ENCODE data around the gene CGB2.
A peak's percentile ranks its signal among the peaks of the same experiment; 100 is the strongest.
"Not testable (repeated sequence)": the region's sequence is repeated elsewhere in the genome, so short reads cannot be mapped to it uniquely, and the experiment has no call there.

CGB2 gene

DNA sequence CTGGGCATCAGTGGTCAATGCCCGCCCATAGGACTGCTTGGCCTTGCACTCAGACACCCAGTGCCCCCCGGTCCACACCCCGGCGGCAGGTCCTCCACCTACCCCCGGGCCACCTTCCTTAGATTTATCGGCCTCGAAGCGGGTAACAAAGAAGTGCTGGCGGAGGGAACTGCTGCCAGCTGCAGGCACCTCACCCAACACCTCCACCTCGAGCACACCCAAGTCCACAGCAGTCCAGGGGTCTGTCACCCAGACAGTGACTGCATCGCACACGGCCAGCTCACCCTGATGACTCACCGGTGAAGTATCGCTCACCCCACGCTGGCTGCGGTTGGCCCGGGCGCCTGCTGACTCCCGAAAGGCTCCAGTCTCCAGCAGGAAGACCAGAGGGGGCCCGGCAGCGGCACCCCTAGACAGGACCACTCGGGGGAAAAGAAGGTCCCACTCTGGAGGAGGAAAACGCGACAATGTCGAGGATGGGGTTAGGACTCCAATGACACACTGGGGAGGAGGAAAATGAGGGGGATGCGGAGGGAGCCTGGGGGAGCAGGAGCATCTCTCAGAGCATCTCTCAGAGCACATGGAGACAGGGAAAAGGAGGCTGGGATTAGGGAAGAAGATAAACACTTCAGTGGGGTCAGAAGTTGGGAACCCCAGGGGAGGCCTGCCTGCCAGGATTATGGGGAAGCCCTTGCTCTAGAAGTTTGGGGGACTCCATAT lies 7.0 kb downstream of the CGB2 start:
- peak; percentile 89 for DNase-seq

DNA sequence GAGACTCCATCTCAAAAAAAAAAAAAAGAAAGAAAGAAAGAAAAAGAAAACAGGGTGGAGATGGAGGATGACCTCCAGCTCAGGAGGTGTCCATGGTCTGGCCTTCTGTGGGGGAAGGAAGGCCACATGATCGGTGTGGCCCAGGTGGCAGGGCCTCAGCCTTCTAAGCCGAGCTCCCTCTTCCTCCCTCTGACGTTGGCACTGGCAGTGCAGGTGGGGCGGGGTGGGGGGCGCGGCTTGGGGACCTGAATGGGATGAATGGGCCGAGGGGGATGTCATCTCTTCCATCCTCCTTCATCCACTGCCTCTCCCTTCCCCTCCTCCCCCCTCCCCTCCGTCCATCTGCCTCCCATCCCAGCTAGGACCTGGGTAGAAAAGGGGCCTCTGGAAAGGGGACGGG lies 8.0 kb downstream of the CGB2 start:
- DNase-seq = not testable (repeated sequence)

- peak; percentile 59 for DNase-seq
Observed at GRCh38 chr19:49042177-49042576, 10.5 kb downstream of the CGB2 start.

GRCh38 chr19:49042666-49043065 lies 11.0 kb downstream of the CGB2 start:
- not testable (repeated sequence) for DNase-seq

DNA sequence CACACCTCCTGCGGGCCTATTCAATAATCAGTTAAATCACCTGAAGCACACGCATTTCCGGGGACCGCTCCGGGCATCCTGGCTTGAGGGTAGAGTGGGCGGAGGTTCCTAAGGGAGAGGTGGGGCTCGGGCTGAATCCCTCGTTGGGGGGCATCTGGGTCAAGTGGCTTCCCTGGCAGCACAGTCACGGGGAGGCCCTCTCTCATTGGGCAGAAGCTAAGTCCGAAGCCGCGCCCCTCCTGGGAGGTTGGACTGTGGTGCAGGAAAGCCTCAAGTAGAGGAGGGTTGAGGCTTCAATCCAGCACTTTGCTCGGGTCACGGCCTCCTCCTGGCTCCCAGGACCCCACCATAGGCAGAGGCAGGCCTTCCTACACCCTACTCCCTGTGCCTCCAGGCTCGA lies 11.9 kb downstream of the CGB2 start, which contains the start of gene CGB5:
Gene CGB5 (plus strand): TSS at position 301 of the 400 bp plus-strand sequence. CDS start 362 bp downstream, outside the sequence.
- not testable (repeated sequence) for DNase-seq

DNA sequence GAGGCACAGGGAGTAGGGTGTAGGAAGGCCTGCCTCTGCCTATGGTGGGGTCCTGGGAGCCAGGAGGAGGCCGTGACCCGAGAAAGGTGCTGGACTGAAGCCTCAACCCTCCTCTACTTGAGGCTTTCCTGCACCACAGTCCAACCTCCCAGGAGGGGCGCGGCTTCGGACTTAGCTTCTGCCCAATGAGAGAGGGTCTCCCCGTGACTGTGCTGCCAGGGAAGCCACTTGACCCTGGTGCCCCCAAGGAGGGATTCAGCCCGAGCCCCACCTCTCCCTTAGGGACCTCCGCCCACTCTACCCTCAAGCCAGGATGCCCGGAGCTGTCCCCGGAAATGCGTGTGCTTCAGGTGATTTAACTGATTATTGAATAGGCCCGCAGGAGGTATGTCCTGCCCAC lies 17.3 kb downstream of the CGB2 start, which contains the start of gene CGB8:
Gene CGB8 (minus strand): TSS at position 101 of the 400 bp plus-strand sequence. CDS start 372 bp downstream, outside the sequence.
- DNase-seq = not testable (repeated sequence)

- not testable (repeated sequence) for DNase-seq
Observed at GRCh38 chr19:49049834-49050233, 18.1 kb downstream of the CGB2 start.

DNA sequence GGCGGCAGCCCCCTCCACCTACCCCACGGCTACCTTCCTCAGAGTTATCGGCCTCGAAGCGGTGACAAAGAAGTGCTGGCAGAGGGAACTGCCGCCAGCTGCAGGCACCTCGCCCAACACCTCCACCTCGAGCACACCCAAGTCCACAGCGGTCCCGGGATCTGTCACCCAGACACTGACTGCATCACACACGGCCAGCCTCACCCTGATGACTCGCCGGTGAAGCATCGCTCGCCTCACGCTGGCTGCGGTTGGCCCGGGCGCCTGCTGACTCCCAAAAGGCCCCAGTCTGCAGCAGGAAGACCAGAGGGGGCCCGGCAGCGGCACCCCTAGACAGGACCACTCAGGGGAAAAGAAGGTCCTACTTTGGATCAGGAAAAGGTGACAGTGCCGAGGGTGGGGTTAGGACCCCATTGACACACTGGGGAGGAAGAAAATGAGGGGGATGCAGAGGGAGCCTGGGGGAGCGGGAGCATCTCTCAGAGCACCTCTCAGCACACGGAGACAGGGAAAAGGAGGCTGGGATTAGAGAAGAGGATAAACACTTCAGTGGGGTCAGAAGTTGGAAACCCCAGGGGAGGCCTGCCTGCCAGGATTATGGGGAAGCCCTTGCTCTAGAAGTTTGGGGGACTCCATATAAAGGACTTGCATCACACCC lies 18.8 kb downstream of the CGB2 start:
- DNase-seq = peak; percentile 76

DNA sequence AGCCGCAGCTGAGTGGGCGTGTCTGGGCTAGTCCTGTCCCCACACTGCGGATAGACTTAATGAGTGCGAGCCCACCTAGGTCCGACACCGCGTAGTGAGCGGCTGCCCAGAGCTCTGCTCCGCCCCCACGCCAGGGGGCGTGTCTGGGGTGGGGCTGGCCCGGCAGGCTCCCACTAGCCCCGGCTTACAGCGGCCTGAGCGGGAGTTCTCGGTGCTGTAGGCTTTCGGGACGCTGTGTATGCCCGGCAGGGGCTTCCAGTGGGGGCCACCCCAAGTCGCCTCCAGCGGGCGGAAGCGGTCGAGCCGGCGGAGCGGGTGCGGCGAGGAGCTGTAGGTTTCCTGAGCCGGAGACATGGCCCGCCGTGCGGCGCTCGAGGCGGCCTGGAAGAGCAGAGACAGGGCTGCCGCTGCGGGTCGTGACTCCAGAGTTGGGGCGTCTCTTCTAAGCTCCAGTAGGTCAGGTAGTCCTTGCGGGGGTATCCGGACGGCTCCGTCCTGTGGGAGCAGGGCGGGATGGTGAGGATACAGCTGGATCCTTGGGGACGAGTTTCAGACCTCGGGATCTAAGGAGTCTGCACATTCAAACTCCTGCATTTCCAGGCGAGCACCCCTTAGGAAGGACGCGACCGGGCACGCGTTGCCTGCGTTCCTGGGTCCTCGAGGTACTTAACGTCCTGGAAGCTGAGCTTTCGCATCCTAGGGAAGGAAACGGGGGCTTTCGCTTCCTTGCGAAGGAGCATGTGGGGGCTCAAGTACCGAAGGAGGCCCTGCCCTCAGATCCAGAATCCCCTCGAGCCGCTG lies 24.6 kb downstream of the CGB2 start:
- peak; percentile 74 for DNase-seq

DNA sequence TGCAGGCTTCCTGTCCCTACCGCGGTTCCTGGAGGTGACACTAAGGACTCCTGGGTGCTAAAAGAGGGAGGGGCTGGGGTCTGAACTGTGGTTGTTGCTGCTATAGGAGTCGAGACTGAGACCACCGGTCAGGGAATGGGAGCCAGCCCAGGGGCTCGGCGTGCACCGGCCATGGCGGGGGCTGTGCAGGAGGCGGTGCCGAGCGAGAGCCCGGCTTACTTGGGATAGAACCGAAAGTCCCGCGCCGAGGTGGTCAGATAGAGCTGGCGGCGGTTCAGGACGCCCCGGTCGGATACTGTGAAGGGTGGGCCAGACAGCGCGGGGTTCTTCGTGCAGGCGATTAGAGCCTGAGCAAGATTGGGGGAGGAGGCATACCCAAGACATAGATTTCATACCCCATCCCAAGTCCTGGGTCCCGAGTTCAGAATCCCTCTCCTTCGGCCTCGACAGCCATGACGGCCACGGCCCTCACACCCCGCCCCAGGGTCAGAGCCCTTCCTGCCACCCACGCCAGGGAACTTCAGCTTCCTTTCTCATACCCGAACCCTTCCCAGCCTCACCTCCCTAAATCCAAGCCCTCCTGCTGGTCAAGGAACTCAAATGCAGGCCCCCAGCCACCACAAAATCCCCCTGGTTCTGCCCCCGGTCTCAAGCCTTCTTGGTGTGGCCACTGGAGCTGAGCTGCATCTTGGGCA lies 25.4 kb downstream of the CGB2 start:
- not testable (repeated sequence) for DNase-seq

DNA sequence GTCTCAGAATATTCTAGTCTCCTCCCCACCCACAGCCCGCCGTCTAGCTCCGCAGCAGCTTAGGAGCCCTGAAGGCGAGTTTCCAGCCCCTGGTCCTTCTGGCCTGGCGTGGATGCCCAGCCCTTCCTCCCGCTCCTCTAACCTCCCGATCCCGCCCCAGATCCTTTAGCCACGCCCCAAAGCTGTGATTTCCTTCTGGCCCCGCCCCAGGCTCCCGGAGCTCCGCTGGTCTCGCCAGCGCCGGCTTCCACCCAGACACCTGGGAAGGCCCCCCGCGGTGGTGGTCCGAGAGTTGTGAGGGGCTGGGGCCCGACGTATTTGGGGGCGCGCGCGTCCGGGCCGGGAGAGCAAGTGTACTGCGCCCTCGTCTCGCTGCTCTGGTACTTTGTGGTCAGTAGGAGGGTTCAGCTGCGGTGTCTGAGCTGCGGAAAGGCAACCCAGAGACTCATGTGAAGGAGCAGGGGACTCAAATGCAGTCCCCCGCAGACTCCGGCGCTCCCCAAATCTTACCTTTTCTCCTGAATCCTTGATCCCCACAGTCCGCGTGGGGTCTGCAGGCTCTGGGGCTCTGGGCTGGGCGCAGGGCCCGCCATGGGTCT lies 26.0 kb downstream of the CGB2 start, which contains the start of gene CGB7:
Gene CGB7 (minus strand): TSS at position 114 of the 599 bp plus-strand sequence. CDS start 2,374 bp downstream, outside the sequence.
- DNase-seq = peak; percentile 84

DNA sequence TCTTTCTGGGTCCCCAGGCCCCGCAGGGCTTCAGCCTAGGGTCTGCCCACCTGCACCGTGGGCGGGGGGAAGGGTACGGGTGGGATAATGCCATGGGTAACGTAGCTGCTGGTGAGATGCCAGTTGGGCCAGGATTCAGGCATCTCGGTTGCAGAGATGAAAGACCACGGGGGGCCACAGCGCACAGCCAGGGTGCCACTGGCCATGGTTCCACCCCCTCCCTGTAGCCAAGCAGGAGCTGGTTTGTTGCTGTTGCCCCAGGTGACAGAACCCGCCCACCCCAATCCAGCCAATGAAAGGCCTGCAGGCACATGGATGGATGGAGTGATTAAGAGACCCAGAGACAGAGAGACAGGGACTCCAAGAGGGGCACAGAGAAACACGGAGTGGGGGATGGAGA lies 26.9 kb downstream of the CGB2 start:
- peak; percentile 43 for DNase-seq

DNA sequence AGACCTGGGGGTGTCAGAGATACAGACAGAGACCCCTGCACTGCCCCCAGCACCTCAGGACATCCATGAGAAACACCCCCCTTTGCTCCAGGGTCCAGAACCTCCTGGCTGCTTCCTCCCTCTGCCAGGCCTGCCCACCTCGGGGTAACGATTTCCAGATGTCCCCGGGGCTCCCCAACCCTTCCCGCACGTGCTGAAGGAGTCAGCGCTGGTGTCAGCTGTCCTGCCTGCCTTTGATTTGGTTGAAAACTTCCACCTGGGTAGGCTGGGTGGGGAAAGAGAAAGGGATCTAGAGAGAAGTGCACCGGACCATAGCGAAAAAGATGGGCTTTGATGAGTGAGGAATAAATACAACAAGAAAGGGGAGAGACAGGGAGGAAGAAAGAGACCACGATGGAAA lies 27.4 kb downstream of the CGB2 start:
- DNase-seq = no peak

- no peak for DNase-seq
Observed at GRCh38 chr19:49061000-49061399, 29.3 kb downstream of the CGB2 start.

- DNase-seq = no peak
Observed at GRCh38 chr19:49061445-49061844, 29.8 kb downstream of the CGB2 start.

- no peak for DNase-seq
Observed at GRCh38 chr19:49064029-49064629, 32.4 kb downstream of the CGB2 start.

- DNase-seq = peak; percentile 28
Observed at GRCh38 chr19:49064768-49065611, 33.3 kb downstream of the CGB2 start, which contains the start of gene NTF4. TSS of gene NTF4 (minus strand) at chr19:49064818. CDS start at chr19:49061997, 2,821 bp downstream.

DNA sequence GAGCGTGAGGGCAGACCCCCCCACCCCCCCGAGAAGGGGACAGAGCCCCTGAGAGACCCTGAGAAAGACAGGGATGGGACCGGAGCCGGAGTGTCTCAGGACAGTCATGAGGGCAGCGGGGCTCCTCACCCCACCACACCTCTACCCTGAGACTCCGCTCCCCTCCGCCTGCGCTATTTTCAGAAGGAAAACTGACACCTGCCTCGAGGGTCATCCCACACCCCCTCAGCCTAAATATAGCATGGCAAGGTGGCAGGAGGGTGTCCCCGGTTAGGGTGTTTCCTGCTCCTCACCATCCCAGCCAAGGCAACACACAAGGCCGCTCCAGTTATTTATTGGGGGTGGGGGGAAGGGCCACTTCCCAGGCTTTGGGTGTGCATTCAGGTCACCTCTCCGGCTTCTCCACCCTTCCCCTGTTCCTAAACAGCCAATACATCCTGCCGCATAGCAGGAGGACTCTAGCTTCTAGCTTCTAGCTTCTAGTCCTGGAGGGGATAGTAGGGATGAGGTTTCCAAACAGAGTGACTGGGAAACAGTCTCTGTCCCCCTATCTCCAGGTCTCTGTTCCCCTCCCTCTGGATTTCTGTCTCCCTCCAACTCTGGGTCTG lies 34.3 kb downstream of the CGB2 start:
- no peak for DNase-seq

DNA sequence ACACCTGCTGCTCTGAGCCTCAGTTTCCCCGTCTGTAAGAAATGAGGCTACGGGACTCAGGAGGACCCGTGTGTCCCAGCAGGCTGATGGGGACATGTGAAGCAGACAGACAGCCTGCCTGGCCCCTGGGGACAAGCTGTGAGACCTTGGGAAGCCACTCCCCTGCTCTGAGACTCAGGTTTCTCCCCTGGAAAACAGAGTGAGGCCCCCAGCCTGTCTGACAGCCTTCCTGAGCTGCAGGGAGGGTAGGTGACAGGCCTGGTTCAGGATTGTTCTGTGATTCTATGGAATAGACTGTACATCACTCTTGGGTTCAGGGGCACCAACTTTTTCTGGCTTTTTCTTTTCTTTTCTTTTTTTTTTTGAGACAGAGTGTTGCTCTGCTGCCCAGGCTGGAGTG lies 35.9 kb downstream of the CGB2 start:
- no peak for DNase-seq

DNA sequence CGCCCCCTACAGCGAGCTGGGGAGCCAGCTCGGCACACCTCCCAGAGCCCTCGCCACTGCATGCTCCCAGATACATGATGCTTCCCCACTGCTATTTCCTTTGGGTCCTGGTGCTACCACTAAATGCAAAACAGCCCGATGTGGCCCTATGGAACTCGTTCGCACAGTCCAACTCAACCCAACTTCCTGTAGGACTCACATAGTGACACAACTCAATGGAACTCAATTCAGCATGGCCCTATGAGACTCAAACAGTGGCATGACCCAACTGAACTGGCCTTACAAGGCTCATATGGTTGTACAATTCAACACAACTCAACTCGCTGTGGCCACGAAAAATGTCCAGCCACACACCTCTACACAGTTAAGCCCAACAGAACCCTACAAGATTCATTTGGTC lies 37.3 kb downstream of the CGB2 start:
- no peak for DNase-seq
